Measurements from ENCODE around the gene TLE3. TPM values are rescaled to one million over a fixed set of nuclear protein-coding genes. Genes with fewer than 3 reads are reported as not detected.

TLE3 gene
- total RNA-seq, 4 donors from 2014 or later, result 130 to 176 (median 140) TPM

GRCh38 chr15:70033109-70033508 is 64.6 kb downstream of the TLE3 start:
- Histone ChIP-seq H3K36me3 (no peaks in the 10 kb centered on the region), H3K4me3 (no peak overlapping the region), H3K4me1 (peaks cover 0 to 10% (median 3%) of the 10 kb centered on the region in 4 donors), H3K9me3 (no peaks in the 10 kb centered on the region), H3K27me3 (no peaks in the 10 kb centered on the region), H3K27ac (no peak overlapping the region)
- TF ChIP-seq, protein P1, sequence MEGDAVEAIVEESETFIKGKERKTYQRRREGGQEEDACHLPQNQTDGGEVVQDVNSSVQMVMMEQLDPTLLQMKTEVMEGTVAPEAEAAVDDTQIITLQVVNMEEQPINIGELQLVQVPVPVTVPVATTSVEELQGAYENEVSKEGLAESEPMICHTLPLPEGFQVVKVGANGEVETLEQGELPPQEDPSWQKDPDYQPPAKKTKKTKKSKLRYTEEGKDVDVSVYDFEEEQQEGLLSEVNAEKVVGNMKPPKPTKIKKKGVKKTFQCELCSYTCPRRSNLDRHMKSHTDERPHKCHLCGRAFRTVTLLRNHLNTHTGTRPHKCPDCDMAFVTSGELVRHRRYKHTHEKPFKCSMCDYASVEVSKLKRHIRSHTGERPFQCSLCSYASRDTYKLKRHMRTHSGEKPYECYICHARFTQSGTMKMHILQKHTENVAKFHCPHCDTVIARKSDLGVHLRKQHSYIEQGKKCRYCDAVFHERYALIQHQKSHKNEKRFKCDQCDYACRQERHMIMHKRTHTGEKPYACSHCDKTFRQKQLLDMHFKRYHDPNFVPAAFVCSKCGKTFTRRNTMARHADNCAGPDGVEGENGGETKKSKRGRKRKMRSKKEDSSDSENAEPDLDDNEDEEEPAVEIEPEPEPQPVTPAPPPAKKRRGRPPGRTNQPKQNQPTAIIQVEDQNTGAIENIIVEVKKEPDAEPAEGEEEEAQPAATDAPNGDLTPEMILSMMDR (IDR thresholded peaks at IDR 0.05), result no peak
- no peak for TF ChIP-seq POLR2A (IDR thresholded peaks at IDR 0.05)
- DNase-seq, result peak in 2 of 3 donors; percentile 27 to 43

- Histone ChIP-seq H3K27me3 (no peaks in the 10 kb centered on the region), H3K27ac (no peak overlapping the region), H3K36me3 (no peaks in the 10 kb centered on the region), H3K4me1 (peaks cover 0 to 10% (median 3%) of the 10 kb centered on the region in 4 donors), H3K9me3 (no peaks in the 10 kb centered on the region), H3K4me3 (no peak overlapping the region)
- TF ChIP-seq, protein P1 (IDR thresholded peaks at IDR 0.05), result no peak
- no peak for TF ChIP-seq POLR2A (IDR thresholded peaks at IDR 0.05)
- peak in 2 of 3 donors; percentile 8 to 34 for DNase-seq
These were observed 65.2 kb downstream of the TLE3 start for GRCh38 chr15:70032509-70032908.

DNA sequence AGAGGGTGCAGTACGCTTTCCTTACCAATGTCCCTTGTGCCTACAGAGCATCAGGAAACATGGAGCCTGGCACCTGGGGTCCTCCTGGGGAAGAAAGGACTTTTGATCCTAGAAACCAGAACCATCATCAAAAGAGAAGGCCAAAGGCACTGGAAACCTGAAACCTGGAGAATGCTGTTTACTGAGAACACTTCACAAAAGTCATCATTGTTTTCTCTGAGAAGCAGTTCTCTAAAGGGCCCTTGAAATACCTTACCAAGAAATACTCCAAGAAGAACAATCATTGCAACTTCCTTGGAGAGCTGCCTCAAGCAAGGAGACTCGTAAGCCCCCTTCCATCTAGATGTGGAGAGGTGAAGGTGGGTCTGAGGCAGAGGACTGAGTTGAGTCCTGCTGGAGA is 66.0 kb downstream of the TLE3 start:
- Histone ChIP-seq H3K4me1 (peaks cover 0 to 10% (median 2%) of the 10 kb centered on the region in 4 donors), H3K4me3 (no peak overlapping the region), H3K36me3 (no peaks in the 10 kb centered on the region), H3K9me3 (no peaks in the 10 kb centered on the region), H3K27ac (no peak overlapping the region), H3K27me3 (no peaks in the 10 kb centered on the region)
- DNase-seq, result no peak
- TF ChIP-seq POLR2A (IDR thresholded peaks at IDR 0.05), result no peak
- TF ChIP-seq, protein P1 (IDR thresholded peaks at IDR 0.05), result no peak

DNA sequence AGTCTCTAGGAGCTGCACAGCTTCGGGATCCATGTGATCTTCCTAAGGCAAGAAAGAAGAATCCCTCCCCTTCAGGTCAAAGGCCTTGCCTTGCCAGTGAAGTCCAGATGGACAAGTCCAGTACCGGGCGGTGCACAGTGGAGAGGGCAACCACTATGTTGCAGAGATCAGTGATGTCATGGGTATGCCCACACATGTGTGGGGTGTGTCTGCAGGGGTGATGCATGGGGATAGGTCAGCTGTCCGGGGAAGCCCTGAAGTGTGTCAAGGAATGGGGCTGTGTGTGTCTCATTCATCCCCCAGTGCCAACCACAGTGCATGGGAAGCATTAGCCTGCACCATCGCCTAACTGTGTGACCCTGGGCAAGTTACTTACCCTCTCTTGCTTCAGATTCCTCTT is 66.5 kb downstream of the TLE3 start:
- no peak for TF ChIP-seq POLR2A (IDR thresholded peaks at IDR 0.05)
- TF ChIP-seq, protein P1 (IDR thresholded peaks at IDR 0.05), result no peak
- H3K9me3 ChIP-seq, result no peaks in the 10 kb centered on the region
- peak in 2 of 3 donors; percentile 34 for DNase-seq
- H3K27ac ChIP-seq, result no peak overlapping the region
- H3K27me3 ChIP-seq, result no peaks in the 10 kb centered on the region
- H3K4me3 ChIP-seq, result no peak overlapping the region
- H3K36me3 ChIP-seq, result no peaks in the 10 kb centered on the region
- H3K4me1 ChIP-seq, result peaks cover 0 to 10% (median 0%) of the 10 kb centered on the region in 4 donors

DNA sequence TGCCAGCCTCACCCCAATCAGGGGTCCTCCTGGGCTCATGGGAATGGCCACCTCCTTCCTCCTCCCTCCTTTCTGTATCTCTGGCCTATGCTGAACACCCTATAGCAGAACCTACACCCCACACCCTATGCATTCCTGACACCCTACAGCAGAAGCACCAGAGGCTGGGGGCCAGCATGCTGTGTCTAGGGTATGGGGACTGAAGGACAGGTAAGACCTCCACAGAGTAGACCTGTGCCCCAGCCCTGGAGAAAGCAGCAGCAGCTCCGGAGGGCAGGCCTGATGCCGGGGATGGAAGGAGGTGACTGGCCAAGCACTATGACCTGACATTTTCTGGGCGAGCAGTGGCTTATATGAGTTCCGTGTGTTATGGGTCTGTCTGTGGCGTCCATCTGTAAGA is 66.9 kb downstream of the TLE3 start:
- Histone ChIP-seq H3K9me3 (no peaks in the 10 kb centered on the region), H3K27me3 (no peaks in the 10 kb centered on the region), H3K27ac (no peak overlapping the region), H3K4me3 (no peak overlapping the region), H3K36me3 (no peaks in the 10 kb centered on the region), H3K4me1 (peaks cover 0 to 10% (median 0%) of the 10 kb centered on the region in 4 donors)
- TF ChIP-seq, protein P1 (IDR thresholded peaks at IDR 0.05), result no peak
- TF ChIP-seq POLR2A (IDR thresholded peaks at IDR 0.05), result no peak
- peak in 1 of 3 donors; percentile 29 for DNase-seq

GRCh38 chr15:70029297-70029701 is 68.4 kb downstream of the TLE3 start:
- TF ChIP-seq, protein P1 (IDR thresholded peaks at IDR 0.05), result no peak
- no peak for TF ChIP-seq POLR2A (IDR thresholded peaks at IDR 0.05)
- DNase-seq, result peak in 1 of 3 donors; percentile 45
- Histone ChIP-seq H3K27ac (no peak overlapping the region), H3K27me3 (no peaks in the 10 kb centered on the region), H3K4me1 (peaks cover 0 to 13% (median under 1%) of the 10 kb centered on the region in 4 donors), H3K4me3 (no peak overlapping the region), H3K9me3 (no peaks in the 10 kb centered on the region), H3K36me3 (no peaks in the 10 kb centered on the region)

Data from Peyer's patch (tissue), 4 donors.